Endometrial microvascular endothelial cells (primary cell): Measurements from ENCODE around the gene NINL. TPM values are rescaled to one million over a fixed set of nuclear protein-coding genes. Genes with fewer than 3 reads are reported as not detected.
"Not testable (repeated sequence)": the region's sequence is repeated elsewhere in the genome, so short reads cannot be mapped to it uniquely, and the experiment has no call there.

Source experiments
- in situ Hi-C: cut with HindIII; loops from 2 replicates; pipeline ENCODE4 v1.10.0; 2017; ENCODE audit warnings: low sequenced_read_pairs, low pct_unique_long_range_greater_than_20kb; ENCODE audit errors: inconsistent ontology term
- total RNA-seq: library from RNA; depleted of rRNA; stranded (reverse); fragments of >200 nt; gene quantifications from one replicate; pipeline ENCODE4 v1.2.3, GENCODE V29; 2015; ENCODE audit errors: inconsistent ontology term

Gene NINL
- total RNA-seq, 1 donor from 2014 or later = 2.5 TPM

DNA sequence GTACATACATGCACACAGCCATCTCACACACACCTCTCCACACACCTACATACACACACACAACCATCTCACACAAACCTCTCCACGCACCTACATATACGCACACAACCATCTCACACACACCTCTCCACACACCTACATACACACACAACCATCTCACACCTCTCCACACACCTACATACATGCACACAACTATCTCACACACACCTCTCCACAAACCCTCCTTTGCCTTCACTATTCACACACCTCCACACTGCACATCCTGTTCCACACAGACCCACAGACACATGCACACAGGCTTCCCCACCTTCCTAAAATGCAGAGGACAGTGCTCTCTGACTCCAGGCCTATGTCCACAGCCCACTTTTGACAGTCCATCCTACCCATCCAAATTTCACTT, 16.3 kb upstream of the NINL start:
- in situ Hi-C loops = no loop called here

DNA sequence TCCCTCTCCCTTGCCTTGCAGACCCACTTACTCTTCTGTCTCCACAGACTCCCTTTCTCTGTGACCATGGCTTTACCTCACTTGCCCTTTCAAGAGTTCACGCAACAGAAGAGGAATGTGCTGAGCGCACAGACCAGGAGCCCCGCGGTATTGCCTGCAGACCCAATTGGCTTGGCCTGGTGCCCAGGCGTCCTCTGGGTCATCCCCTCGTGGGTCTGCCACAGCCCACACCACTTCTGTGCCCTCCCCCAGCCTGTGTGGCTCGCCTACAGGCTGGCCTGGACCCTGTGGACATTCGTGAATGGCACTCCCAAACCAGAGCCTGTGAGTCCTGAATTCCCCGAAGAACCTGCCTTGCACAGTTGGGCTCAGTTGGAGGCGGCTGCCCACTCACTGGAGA, 15.3 kb upstream of the NINL start:
- in situ Hi-C loops = no loop called here

DNA sequence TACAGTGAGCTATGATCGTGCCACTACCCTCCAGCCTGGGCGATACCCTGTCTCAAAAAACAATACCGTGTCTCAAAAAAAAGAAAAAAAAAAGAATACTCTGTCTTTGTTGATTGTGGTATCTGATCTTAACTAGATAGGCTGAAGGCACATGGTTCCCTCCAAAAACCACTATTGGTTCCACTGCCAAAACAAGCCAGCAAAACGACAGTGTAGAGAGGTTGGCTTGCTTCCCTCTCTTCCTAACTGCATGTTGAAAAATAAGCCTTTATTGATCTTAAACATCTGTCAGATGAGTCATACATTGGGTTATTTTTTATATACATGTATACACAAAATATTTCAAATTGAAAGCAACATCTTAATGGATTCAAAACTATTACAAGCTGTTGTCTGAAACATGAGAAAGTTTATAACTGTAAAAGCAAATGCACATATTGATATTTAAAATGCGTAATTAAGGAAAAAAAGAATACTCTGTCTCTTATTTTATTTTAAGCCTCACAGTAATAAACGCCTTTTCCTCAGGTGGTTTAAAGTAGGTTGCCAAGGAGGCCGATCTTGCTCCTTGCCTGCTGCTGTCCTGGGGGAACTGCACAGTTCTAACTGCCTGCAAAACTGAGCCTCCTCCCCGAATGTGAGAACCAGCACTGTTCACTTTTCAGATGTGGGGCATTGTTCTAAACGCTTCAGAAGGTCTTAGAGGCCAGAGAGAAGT, 7.0 kb upstream of the NINL start:
- in situ Hi-C loops = no loop called here

- in situ Hi-C loops = not testable (repeated sequence)
Measured at GRCh38 chr20:25590778-25591177, 5.4 kb upstream of the NINL start.

DNA sequence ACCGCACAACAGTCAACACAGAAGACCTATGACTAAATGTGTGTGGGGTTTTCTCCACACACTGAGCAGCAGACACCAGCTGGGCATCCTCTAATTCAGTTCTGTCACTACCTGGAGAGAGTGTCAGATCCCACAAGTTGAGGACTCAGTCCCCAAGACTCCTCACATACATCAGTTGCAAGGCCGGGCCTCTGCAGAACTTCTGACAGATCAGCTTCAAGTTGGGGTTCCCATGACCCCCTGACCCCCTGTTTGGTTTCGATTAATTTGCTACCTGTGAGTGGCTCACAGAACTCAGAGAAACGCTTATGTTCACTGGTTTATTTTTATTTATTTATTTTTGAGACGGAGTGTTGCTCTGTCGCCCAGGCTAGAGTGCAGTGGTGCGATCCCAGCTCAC, 3.2 kb upstream of the NINL start:
- in situ Hi-C loops = no loop called here

- in situ Hi-C loops = no loop called here
Measured at GRCh38 chr20:25587536-25587935, 2.2 kb upstream of the NINL start.

DNA sequence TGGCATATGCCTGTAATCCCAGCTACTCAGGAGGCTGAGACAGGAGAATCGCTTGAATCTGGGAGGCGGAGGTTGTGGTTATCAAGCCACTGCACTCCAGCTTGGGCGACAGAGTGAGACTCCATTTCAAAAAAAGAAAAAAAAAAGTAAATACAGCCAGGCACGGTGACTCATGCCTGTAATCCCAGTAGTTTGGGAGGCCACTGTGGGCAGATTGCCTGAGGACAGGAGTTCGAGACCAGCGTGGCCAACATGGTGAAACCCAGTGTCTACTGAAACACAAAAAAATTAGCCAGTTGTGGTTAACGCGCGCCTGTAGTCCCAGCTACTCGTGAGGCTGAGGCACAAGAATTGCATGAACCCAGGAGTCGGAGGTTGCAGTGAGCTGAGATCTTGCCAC, 1.5 kb upstream of the NINL start:
- in situ Hi-C loops = no loop called here

DNA sequence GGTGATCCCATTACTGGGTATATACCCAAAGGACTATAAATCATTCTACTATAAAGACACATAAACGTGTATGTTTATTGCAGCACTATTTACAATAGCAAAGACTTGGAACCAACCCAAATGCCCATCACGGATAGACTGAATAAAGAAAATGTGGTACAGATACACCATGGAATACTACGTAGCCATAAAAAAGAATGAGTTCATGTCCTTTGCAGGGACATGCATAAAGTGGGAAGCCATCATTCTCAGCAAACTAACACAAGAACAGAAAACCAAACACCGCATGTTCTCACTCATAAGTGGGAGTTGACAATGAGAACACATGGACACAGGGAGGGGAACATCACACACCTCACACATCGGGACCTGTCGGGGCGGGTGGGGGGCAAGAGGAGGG, 1.7 kb downstream of the NINL start:
- in situ Hi-C loops = not testable (repeated sequence)

- in situ Hi-C loops = no loop called here
Measured at GRCh38 chr20:25580711-25581110, 4.6 kb downstream of the NINL start.

DNA sequence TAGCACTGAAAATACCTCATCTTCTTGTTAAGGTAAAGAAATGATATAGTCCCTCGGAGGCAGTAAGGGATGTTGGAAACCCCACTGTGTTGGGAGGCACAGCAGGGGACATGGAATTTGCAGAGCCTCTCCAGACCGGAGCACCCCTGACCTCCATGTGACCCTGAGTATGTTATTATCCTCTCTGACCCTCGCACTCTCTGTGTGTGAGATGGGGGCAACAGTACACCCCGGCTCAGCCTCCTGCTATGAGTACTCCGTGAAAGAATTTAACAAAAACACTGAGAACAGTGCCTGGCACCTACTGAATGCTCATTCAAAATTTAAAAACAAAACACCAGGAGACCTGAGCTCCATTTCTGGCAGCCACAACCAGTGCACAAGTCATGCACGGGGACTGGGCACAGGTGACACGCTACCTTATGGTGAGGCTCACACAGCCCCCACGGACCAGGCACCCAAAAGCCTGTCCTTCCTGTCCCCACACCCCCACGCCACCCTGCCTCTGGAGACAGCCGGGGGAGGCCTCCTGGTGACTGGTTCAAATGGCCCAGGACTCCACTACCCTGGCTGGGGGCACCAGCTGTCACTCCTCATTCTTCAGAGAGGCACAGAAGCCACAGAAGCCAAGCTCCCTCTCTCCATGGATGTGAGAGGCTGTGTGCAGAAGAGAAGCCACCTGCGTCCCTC, 6.1 kb downstream of the NINL start:
- in situ Hi-C loops = no loop called here

DNA sequence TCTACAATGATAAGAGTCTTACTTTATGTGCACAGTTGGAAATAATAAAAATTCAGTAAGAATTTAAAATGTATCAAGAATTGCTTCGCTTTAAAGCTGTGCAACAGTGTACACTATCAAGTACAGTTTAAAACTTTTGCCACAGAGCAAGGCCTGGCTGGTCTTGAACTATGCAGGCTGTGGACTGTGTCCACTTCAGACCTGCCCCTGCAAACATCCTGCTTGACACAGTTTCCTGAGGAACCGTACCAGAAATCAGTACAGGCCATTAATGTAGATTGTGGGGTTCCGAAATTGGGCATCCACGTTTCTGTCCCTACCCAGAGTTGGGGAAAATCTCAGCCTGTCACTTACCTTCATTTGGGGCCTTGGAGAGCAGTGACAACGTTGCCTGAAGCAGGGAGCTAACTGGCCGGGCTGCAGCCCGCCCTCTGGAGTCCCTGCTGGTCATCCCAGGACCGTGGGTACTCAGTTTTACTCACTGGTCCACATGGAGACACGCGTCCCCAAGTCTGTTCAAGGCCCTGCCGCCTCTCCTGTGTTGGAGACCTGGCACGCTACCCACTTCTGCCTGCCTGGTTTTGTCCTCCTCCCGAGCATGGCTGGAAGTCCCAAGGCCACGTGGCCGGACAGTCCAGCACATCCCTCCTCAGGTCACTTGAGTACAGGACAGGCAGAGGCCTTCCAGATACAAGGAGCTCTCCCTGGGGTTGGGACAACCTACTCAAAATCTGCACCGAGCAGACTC, 8.4 kb downstream of the NINL start:
- in situ Hi-C loops = no loop called here

GRCh38 chr20:25574411-25574810, 10.9 kb downstream of the NINL start:
- in situ Hi-C loops = no loop called here

GRCh38 chr20:25573288-25574251, 11.8 kb downstream of the NINL start:
- in situ Hi-C loops = no loop called here

DNA sequence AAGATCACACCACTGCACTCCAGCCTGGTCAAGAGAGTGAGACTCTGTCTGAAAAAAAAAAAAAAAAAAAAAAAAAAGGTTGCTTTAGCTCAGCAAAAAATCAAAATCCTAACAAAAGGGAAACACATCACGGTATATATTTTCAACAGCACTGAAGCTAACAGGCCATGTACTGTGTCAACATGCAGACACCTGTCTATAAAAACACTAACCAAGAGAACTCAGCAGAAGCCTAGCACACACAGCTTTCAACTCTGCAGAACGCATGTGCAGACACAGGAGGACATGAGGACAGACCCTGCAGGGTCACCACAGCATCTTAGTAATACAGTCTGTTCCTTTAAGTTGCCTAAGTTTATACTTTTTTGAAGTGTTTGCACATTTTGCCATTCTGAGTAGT, 13.5 kb downstream of the NINL start:
- in situ Hi-C loops = no loop called here

- in situ Hi-C loops = no loop called here
Measured at GRCh38 chr20:25571240-25571639, 14.1 kb downstream of the NINL start.

GRCh38 chr20:25570148-25570530, 15.2 kb downstream of the NINL start:
- in situ Hi-C loops = no loop called here

DNA sequence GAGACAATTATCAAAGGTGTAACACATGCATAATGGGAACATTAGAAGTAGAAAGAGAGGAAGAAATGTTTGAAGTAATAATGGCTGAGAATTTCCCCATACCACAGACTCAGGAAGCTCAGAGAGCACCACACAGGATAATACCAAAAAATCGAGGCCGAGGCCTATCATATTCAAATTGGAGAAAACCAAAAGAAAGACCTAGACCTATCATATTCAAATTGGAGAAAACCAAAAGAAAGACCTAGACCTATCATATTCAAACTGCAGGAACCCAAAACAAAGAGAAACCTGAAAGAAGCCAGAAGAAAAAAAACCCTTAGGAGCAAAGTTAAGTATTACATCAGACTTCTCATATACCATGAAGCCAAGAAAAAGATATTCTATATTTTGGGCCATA, 18.0 kb downstream of the NINL start:
- in situ Hi-C loops = no loop called here

- in situ Hi-C loops = no loop called here
Measured at GRCh38 chr20:25566821-25567220, 18.5 kb downstream of the NINL start.

- in situ Hi-C loops = no loop called here
Measured at GRCh38 chr20:25565578-25566157, 19.7 kb downstream of the NINL start.
